ENCODE results near the gene JHY.

The JHY gene

GRCh38 chr11:122872046-122872445, 10.5 kb upstream of the JHY start:
- no peak for DNase-seq

GRCh38 chr11:122874991-122875390, 7.6 kb upstream of the JHY start:
- no peak for DNase-seq

- DNase-seq, result no peak
Observed at GRCh38 chr11:122877732-122878131, 4.8 kb upstream of the JHY start.

GRCh38 chr11:122879785-122880184, 2.8 kb upstream of the JHY start:
- DNase-seq, result no peak

GRCh38 chr11:122882857-122883645, 492 bp downstream of the JHY start:
- peak; percentile 69 for DNase-seq

GRCh38 chr11:122883646-122883979, 1.1 kb downstream of the JHY start:
- no peak for DNase-seq

- no peak for DNase-seq
Observed at GRCh38 chr11:122888162-122888561, 5.6 kb downstream of the JHY start.

GRCh38 chr11:122893131-122893530, 10.6 kb downstream of the JHY start:
- DNase-seq, result no peak

- DNase-seq, result no peak
Observed at GRCh38 chr11:122895563-122895962, 13.0 kb downstream of the JHY start.

- DNase-seq, result no peak
Observed at GRCh38 chr11:122897606-122898210, 15.1 kb downstream of the JHY start.

GRCh38 chr11:122898799-122899198, 16.2 kb downstream of the JHY start:
- no peak for DNase-seq

GRCh38 chr11:122900587-122901202, 18.1 kb downstream of the JHY start:
- no peak for DNase-seq

- no peak for DNase-seq
Observed at GRCh38 chr11:122902951-122903350, 20.4 kb downstream of the JHY start.

GRCh38 chr11:122910775-122911174, 28.2 kb downstream of the JHY start:
- DNase-seq, result no peak

GRCh38 chr11:122917311-122917710, 34.8 kb downstream of the JHY start:
- DNase-seq, result no peak

GRCh38 chr11:122918734-122919133, 36.2 kb downstream of the JHY start:
- no peak for DNase-seq

GRCh38 chr11:122920579-122920978, 38.0 kb downstream of the JHY start:
- DNase-seq, result no peak

GRCh38 chr11:122922893-122923292, 40.3 kb downstream of the JHY start:
- no peak for DNase-seq

GRCh38 chr11:122923302-122923701, 40.7 kb downstream of the JHY start:
- no peak for DNase-seq

- DNase-seq, result no peak
Observed at GRCh38 chr11:122931510-122931909, 49.0 kb downstream of the JHY start.

GRCh38 chr11:122933416-122933815, 50.9 kb downstream of the JHY start:
- DNase-seq, result no peak

- DNase-seq, result no peak
Observed at GRCh38 chr11:122937983-122938382, 55.4 kb downstream of the JHY start.

GRCh38 chr11:122938557-122938956, 56.0 kb downstream of the JHY start:
- DNase-seq, result no peak

- DNase-seq, result no peak
Observed at GRCh38 chr11:122951211-122951610, 68.7 kb downstream of the JHY start.

Measured in CD4-positive, alpha-beta T cell treated with Interleukin-17A for 4 hours (primary cell).